Activated naive CD4-positive, alpha-beta T cell treated with anti-CD3 and anti-CD28 coated beads, Interleukin-2, amount 50 U/mL, for 72 hours (primary cell): ENCODE data around the gene VPS35L. TPM values are rescaled to one million over a fixed set of nuclear protein-coding genes. Genes with fewer than 3 reads are reported as not detected.

Experiments
- ATAC-seq, 2 donors: fragments of 150-1000 bp; cut with Tn5 transposase; 2 replicates each; pipeline ENCODE4 v1.10.0; 2021; ENCODE audit warnings: mild to moderate bottlenecking in 2 of 2, moderate library complexity in 2 of 2
- DNase-seq, 2 donors: peaks; one replicate each; pipeline ENCODE4 v3.0.0; 2021 to 2022; ENCODE audit warnings: low spot score in 2 of 2
- H3K27ac Mint-ChIP-seq, 2 donors: one replicate each; pipeline ENCODE4 v1.8.0; 2022; ENCODE audit warnings: mild to moderate bottlenecking in 2 of 2, mixed read lengths in 2 of 2
- H3K36me3 Mint-ChIP-seq, 2 donors: one replicate each; pipeline ENCODE4 v1.8.0; 2022; ENCODE audit warnings: mixed read lengths in 2 of 2
- H3K9me3 Mint-ChIP-seq, 2 donors: one replicate each; pipeline ENCODE4 v1.8.0; 2022; ENCODE audit warnings: mixed read lengths in 2 of 2
- total RNA-seq, 2 donors: library from RNA; stranded (reverse); gene quantifications; one replicate each; pipeline ENCODE4 v1.2.3, GENCODE V29; 2022

Gene VPS35L
- total RNA-seq, 2 donors from 2014 or later, result 47.5 to 49.0 TPM

GRCh38 chr16:19717741-19718623, 162.5 kb downstream of the VPS35L start, which contains the start of the genes IQCK and KNOP1:
TSS of gene IQCK (plus strand) at chr16:19718271. CDS start at chr16:19718307, 36 bp downstream.
TSS of gene KNOP1 (minus strand) at chr16:19718227. CDS start at chr16:19715035, 3,192 bp downstream.
- DNase-seq (peak; percentile 86 to 92), ATAC-seq (peak; percentile 97)
- H3K9me3 Mint-ChIP-seq, result no peaks in the 10 kb centered on the region
- H3K36me3 Mint-ChIP-seq, result peaks cover 15 to 20% of the 10 kb centered on the region in 2 donors
- H3K27ac Mint-ChIP-seq, result peak within 1 kb of the TSS; percentile 90 to 96

GRCh38 chr16:19718624-19718965, 163.1 kb downstream of the VPS35L start:
- Mint-ChIP-seq H3K9me3 (no peaks in the 10 kb centered on the region), H3K36me3 (peaks cover 15 to 20% of the 10 kb centered on the region in 2 donors), H3K27ac (peak overlapping the region in 1 of 2 donors; percentile 90)
- DNase-seq, result no peak
- no peak for ATAC-seq

GRCh38 chr16:19722269-19722952, 166.9 kb downstream of the VPS35L start:
- H3K27ac Mint-ChIP-seq, result peak overlapping the region in 1 of 2 donors; percentile 1
- ATAC-seq (no peak), DNase-seq (no peak)
- no peaks in the 10 kb centered on the region for H3K9me3 Mint-ChIP-seq
- peaks cover 3 to 6% of the 10 kb centered on the region in 2 donors for H3K36me3 Mint-ChIP-seq

GRCh38 chr16:19722981-19723380, 167.5 kb downstream of the VPS35L start:
- no peak overlapping the region for H3K27ac Mint-ChIP-seq
- DNase-seq (no peak), ATAC-seq (no peak)
- H3K9me3 Mint-ChIP-seq, result no peaks in the 10 kb centered on the region
- peaks cover 0 to under 1% of the 10 kb centered on the region in 2 donors for H3K36me3 Mint-ChIP-seq

- Mint-ChIP-seq H3K36me3 (no peaks in the 10 kb centered on the region), H3K27ac (no peak overlapping the region), H3K9me3 (no peaks in the 10 kb centered on the region)
- DNase-seq, result no peak
- ATAC-seq, result no peak
These were observed 173.1 kb downstream of the VPS35L start for GRCh38 chr16:19728636-19728965.

- H3K9me3 Mint-ChIP-seq, result no peaks in the 10 kb centered on the region
- DNase-seq (no peak), ATAC-seq (no peak)
- no peak overlapping the region for H3K27ac Mint-ChIP-seq
- peaks cover 0 to 5% of the 10 kb centered on the region in 2 donors for H3K36me3 Mint-ChIP-seq
These were observed 178.0 kb downstream of the VPS35L start for GRCh38 chr16:19733551-19733950.

GRCh38 chr16:19735074-19735867, 179.8 kb downstream of the VPS35L start:
- Mint-ChIP-seq H3K36me3 (peaks cover 0 to 5% of the 10 kb centered on the region in 2 donors), H3K27ac (no peak overlapping the region), H3K9me3 (no peaks in the 10 kb centered on the region)
- ATAC-seq, result no peak
- no peak for DNase-seq

GRCh38 chr16:19737306-19738038, 182.0 kb downstream of the VPS35L start:
- DNase-seq, result no peak
- H3K9me3 Mint-ChIP-seq, result no peaks in the 10 kb centered on the region
- no peak for ATAC-seq
- peaks cover 0 to 5% of the 10 kb centered on the region in 2 donors for H3K36me3 Mint-ChIP-seq
- no peak overlapping the region for H3K27ac Mint-ChIP-seq

GRCh38 chr16:19741354-19741753, 185.9 kb downstream of the VPS35L start:
- Mint-ChIP-seq H3K9me3 (no peaks in the 10 kb centered on the region), H3K36me3 (peaks cover 0 to 5% of the 10 kb centered on the region in 2 donors), H3K27ac (no peak overlapping the region)
- DNase-seq, result no peak
- no peak for ATAC-seq

- Mint-ChIP-seq H3K9me3 (no peaks in the 10 kb centered on the region), H3K27ac (no peak overlapping the region), H3K36me3 (no peaks in the 10 kb centered on the region)
- DNase-seq (no peak), ATAC-seq (no peak)
These were observed 188.3 kb downstream of the VPS35L start for GRCh38 chr16:19743816-19744159.

- Mint-ChIP-seq H3K36me3 (no peaks in the 10 kb centered on the region), H3K9me3 (no peaks in the 10 kb centered on the region), H3K27ac (no peak overlapping the region)
- DNase-seq (no peak), ATAC-seq (no peak)
These were observed 189.2 kb downstream of the VPS35L start for GRCh38 chr16:19744670-19745069.

GRCh38 chr16:19745286-19746010, 189.9 kb downstream of the VPS35L start:
- no peak for ATAC-seq
- Mint-ChIP-seq H3K9me3 (no peaks in the 10 kb centered on the region), H3K27ac (no peak overlapping the region), H3K36me3 (no peaks in the 10 kb centered on the region)
- DNase-seq, result no peak

GRCh38 chr16:19746561-19746960, 191.1 kb downstream of the VPS35L start:
- Mint-ChIP-seq H3K27ac (no peak overlapping the region), H3K9me3 (no peaks in the 10 kb centered on the region), H3K36me3 (no peaks in the 10 kb centered on the region)

GRCh38 chr16:19748389-19749168, 193.1 kb downstream of the VPS35L start:
- no peak for ATAC-seq
- Mint-ChIP-seq H3K9me3 (no peaks in the 10 kb centered on the region), H3K27ac (no peak overlapping the region), H3K36me3 (no peaks in the 10 kb centered on the region)
- DNase-seq, result no peak

More at GRCh38 chr16:19746561-19746960, 191.1 kb downstream of the VPS35L start:
- DNase-seq, result no peak
- no peak for ATAC-seq

GRCh38 chr16:19749571-19750080, 194.1 kb downstream of the VPS35L start:
- DNase-seq (no peak), ATAC-seq (no peak)
- H3K9me3 Mint-ChIP-seq, result no peaks in the 10 kb centered on the region
- H3K27ac Mint-ChIP-seq, result no peak overlapping the region
- no peaks in the 10 kb centered on the region for H3K36me3 Mint-ChIP-seq
